HCT116 (cell line): Measurements from ENCODE around the gene F2RL1. TPM values are rescaled to one million over a fixed set of nuclear protein-coding genes. Genes with fewer than 3 reads are reported as not detected.

Source experiments
- ATAC-seq: fragments of 200-7000 bp; cut with Tn5 transposase; 2 replicates; pipeline ENCODE4 v1.9.1; 2020; ENCODE audit warnings: mild to moderate bottlenecking, moderate library complexity
- BruUV-seq: library from RNA; stranded (reverse); fragments of 400-500 nt; replicated peaks from 2 replicates; lab custom pipeline; 2021; lab: Mats Ljungman, UMichigan
- CTCF ChIA-PET: fragments of 300-600 bp; sonication (Branson Sonifier 250); formaldehyde crosslinking; loops from one replicate; lab custom pipeline; 2021; ENCODE audit warnings: antibody characterized with exemption; lab: Charles Lee
- POLR2A ChIA-PET: fragments of 300-600, 350-600 bp; sonication (Branson Sonifier 250); formaldehyde crosslinking; loops from one replicate; lab custom pipeline; 2021; ENCODE audit warnings: antibody characterized with exemption; lab: Charles Lee
- RAD21 ChIA-PET, 2 experiments: fragments of 300-600 bp; sonication (Branson Sonifier 250); formaldehyde crosslinking; loops; one replicate each; lab custom pipeline; 2023; ENCODE audit warnings: low total read pairs in 2 of 2; ENCODE audit not compliant: uncharacterized antibody in 2 of 2, unreplicated experiment in 2 of 2, low non-redundant PET in 1 of 2; lab: Charles Lee
- DNase-seq: peaks from one replicate; pipeline ENCODE4 v3.0.0-alpha.2; 2010; ENCODE audit warnings: low read depth, low spot score
- H2AFZ ChIP-seq: fragments of 200-600 bp; shearing (Covaris generic), sonication (generic); 2 replicates; pipeline ENCODE4 v1.6.1; 2017; ENCODE audit warnings: low read depth, mixed run types, mixed read lengths, antibody characterized with exemption, low read length; ENCODE audit not compliant: poor library complexity, severe bottlenecking
- H3K27ac ChIP-seq: 2 replicates; pipeline ENCODE4 v1.5.1; 2012; ENCODE audit warnings: low read depth, low read length
- H3K27me3 ChIP-seq: fragments of 200-600 bp; sonication (generic); 2 replicates; pipeline ENCODE4 v1.6.1; 2016; ENCODE audit warnings: mixed run types, low read length, mixed read lengths; ENCODE audit not compliant: insufficient read depth
- H3K36me3 ChIP-seq, 2 experiments: fragments of 200-500 bp in 1 of 2; fragments of 200-600 bp in 1 of 2; sonication (Bioruptor generic) in 1 of 2; sonication (generic) in 1 of 2; 2 replicates each; pipeline versions ENCODE4 v1.5.1 to v1.6.1; 2014 to 2016; ENCODE audit warnings: low read length in 2 of 2, inconsistent platforms in 1 of 2, mixed read lengths in 1 of 2, mixed run types in 1 of 2; ENCODE audit not compliant: insufficient read depth in 2 of 2, control insufficient read depth in 1 of 2
- H3K4me1 ChIP-seq, 2 experiments: fragments of 200-600 bp in 1 of 2; sonication (generic) in 1 of 2; 2 replicates each; pipeline versions ENCODE4 v1.5.1 to v1.6.1; 2012 to 2017; ENCODE audit warnings: low read length in 2 of 2, inconsistent platforms in 1 of 2, mild to moderate bottlenecking in 1 of 2, mixed read lengths in 1 of 2, mixed run types in 1 of 2, moderate library complexity in 1 of 2; ENCODE audit not compliant: insufficient read depth in 2 of 2, control insufficient read depth in 1 of 2
- H3K4me2 ChIP-seq: fragments of 200-600 bp; sonication (generic); 2 replicates; pipeline ENCODE4 v1.6.1; 2017; ENCODE audit warnings: mixed run types, low read length, mixed read lengths
- H3K4me3 ChIP-seq, 2 experiments: fragments of 200-600 bp in 1 of 2; sonication (generic) in 1 of 2; replicated peaks in 1 of 2; 2 replicates each; pipeline ENCODE4 v1.5.1; 2011 to 2016; ENCODE audit warnings: low read length in 2 of 2, control low read depth in 1 of 2, low read depth in 1 of 2, mild to moderate bottlenecking in 1 of 2, mixed read lengths in 1 of 2, mixed run types in 1 of 2
- H3K79me2 ChIP-seq: fragments of 200-600 bp; sonication (generic); 2 replicates; pipeline ENCODE4 v1.6.1; 2017; ENCODE audit warnings: mild to moderate bottlenecking, mixed run types, low read length, moderate library complexity, mixed read lengths; ENCODE audit not compliant: insufficient read depth
- H3K9ac ChIP-seq: fragments of 200-600 bp; sonication (generic); 2 replicates; pipeline ENCODE4 v1.6.1; 2016; ENCODE audit warnings: low read length, mixed read lengths
- H3K9me2 ChIP-seq: fragments of 200-600 bp; sonication (generic), shearing (Covaris generic); 2 replicates; pipeline ENCODE4 v1.6.1; 2017; ENCODE audit warnings: mixed run types, mild to moderate bottlenecking, moderate library complexity; ENCODE audit not compliant: insufficient read depth
- H3K9me3 ChIP-seq, 2 experiments: fragments of 200-500 bp in 1 of 2; fragments of 200-600 bp in 1 of 2; sonication (Bioruptor generic) in 1 of 2; sonication (generic) in 1 of 2; 2 replicates each; pipeline ENCODE4 v1.6.1; 2014 to 2017; ENCODE audit warnings: low read length in 2 of 2, mixed read lengths in 2 of 2, inconsistent platforms in 1 of 2, low read depth in 1 of 2, mild to moderate bottlenecking in 1 of 2, mixed run types in 1 of 2, moderate library complexity in 1 of 2; ENCODE audit not compliant: control insufficient read depth in 1 of 2, insufficient read depth in 1 of 2
- H4K20me1 ChIP-seq: fragments of 200-600 bp; sonication (generic), shearing (Covaris generic); 2 replicates; pipeline ENCODE4 v1.6.1; 2017; ENCODE audit warnings: mixed run types, mild to moderate bottlenecking, moderate library complexity; ENCODE audit not compliant: insufficient read depth
- ATF3 ChIP-seq: IDR thresholded peaks from 2 replicates; pipeline ENCODE4 v1.6.1; 2012
- CBX3 ChIP-seq: IDR thresholded peaks from 2 replicates; pipeline ENCODE4 v1.6.1; 2012; ENCODE audit warnings: low read depth
- CEBPB ChIP-seq: IDR thresholded peaks from 2 replicates; pipeline ENCODE4 v1.6.1; 2012; ENCODE audit warnings: low read depth
- EGR1 ChIP-seq: IDR thresholded peaks from 2 replicates; pipeline ENCODE4 v1.6.1; 2012; ENCODE audit warnings: low read depth
- ELF1 ChIP-seq: IDR thresholded peaks from 2 replicates; pipeline ENCODE4 v1.6.1; 2012; ENCODE audit warnings: low read depth, borderline replicate concordance
- EZH2phosphoT487 ChIP-seq: fragments of 200-600 bp; IDR thresholded peaks from 2 replicates; pipeline ENCODE4 v1.6.1; 2018; ENCODE audit warnings: antibody characterized with exemption, borderline replicate concordance
- FOSL1 ChIP-seq: IDR thresholded peaks from 2 replicates; pipeline ENCODE4 v1.6.1; 2012; ENCODE audit warnings: low read depth
- JUND ChIP-seq: IDR thresholded peaks from 2 replicates; pipeline ENCODE4 v1.6.1; 2012
- MAX ChIP-seq: IDR thresholded peaks from 2 replicates; pipeline ENCODE4 v1.6.1; 2012
- POLR2AphosphoS5 ChIP-seq: IDR thresholded peaks from 2 replicates; pipeline ENCODE4 v1.6.1; 2011; ENCODE audit warnings: mild to moderate bottlenecking, low read depth, low read length, moderate library complexity
- SIN3A ChIP-seq: IDR thresholded peaks from 2 replicates; pipeline ENCODE4 v1.6.1; 2012; ENCODE audit warnings: low read depth
- SP1 ChIP-seq: IDR thresholded peaks from 2 replicates; pipeline ENCODE4 v1.6.1; 2012; ENCODE audit warnings: low read depth
- SRF ChIP-seq: IDR thresholded peaks from 2 replicates; pipeline ENCODE4 v1.6.1; 2012; ENCODE audit warnings: low read depth
- YY1 ChIP-seq: IDR thresholded peaks from 2 replicates; pipeline ENCODE4 v1.6.1; 2011; ENCODE audit warnings: low read length, low read depth, moderate library complexity, mild to moderate bottlenecking; ENCODE audit not compliant: insufficient replicate concordance; ENCODE audit errors: extremely low read depth
- ZBTB33 ChIP-seq: IDR thresholded peaks from 2 replicates; pipeline ENCODE4 v1.6.1; 2011; ENCODE audit warnings: mild to moderate bottlenecking, low read length, moderate library complexity; ENCODE audit not compliant: insufficient replicate concordance; ENCODE audit errors: extremely low read depth
- ZFX ChIP-seq: fragments of 450-650 bp; IDR thresholded peaks from 2 replicates; pipeline ENCODE4 v1.6.1; 2017
- intact Hi-C: fragments of 100-400 bp; cut with micrococcal nuclease; formaldehyde crosslinking; loops from 2 replicates; pipeline ENCODE4 v1.10.0; 2022
- total RNA-seq: library from RNA; stranded (reverse); gene quantifications from one replicate; pipeline ENCODE4 v1.2.1, GENCODE V29; 2021; ENCODE audit not compliant: unreplicated experiment

F2RL1 gene
- total RNA-seq, 1 experiment from 2014 or later: 119 TPM

GRCh38 chr5:76807296-76807695 lies 11.5 kb upstream of the F2RL1 start (continued):
- TF ChIP-seq ZFX (no peak), POLR2AphosphoS5 (no peak; the same call in 1 of the 2 replicates), SP1 (peak; percentile 58; the same call in 1 of the 2 replicates), MAX (0 out of 2 replicates have a peak, but pooled peaks have one; percentile 19), YY1 (no peak), SRF (no peak), CBX3 (no peak), JUND (peak; percentile 66), CEBPB (no peak), FOSL1 (peak; percentile 47; the same call in 1 of the 2 replicates), EZH2phosphoT487 (no peak), ATF3 (no peak)
- TF ChIP-seq, all 23 proteins: peak for 6

- DNase-seq (no peak), ATAC-seq (no peak)
- TF ChIP-seq ZFX (peak; percentile 22; the same call in 1 of the 2 replicates), ELF1 (no peak), SIN3A (no peak), EGR1 (no peak), SRF (no peak), ZBTB33 (no peak), CEBPB (no peak), SP1 (no peak)
- H3K27me3 ChIP-seq: no peaks in the 10 kb centered on the region
- ChIA-PET POLR2A (interaction anchor here (2.3 to 5.0 kb wide), 3 partner anchors 9 to 17 kb away, joined by 12 to 68 read pairs (median 28); partner anchors contain the start of gene F2RL1), CTCF (interaction anchor here (1.6 to 2.5 kb wide), 3 partner anchors 9 to 34 kb away, joined by 5 to 10 read pairs (median 6); partner anchors contain the start of gene F2RL1), RAD21 (no interaction called here)
- H3K9me3 ChIP-seq: no peaks in the 10 kb centered on the region
- no peaks in the 10 kb centered on the region for H4K20me1 ChIP-seq
- H3K9me2 ChIP-seq: no peaks in the 10 kb centered on the region
- H3K9ac ChIP-seq: peak overlapping the region; percentile 40
- peaks cover 43 to 79% of the 10 kb centered on the region in 2 experiments for H3K4me1 ChIP-seq
- H3K4me3 ChIP-seq: no peak overlapping the region
- H3K27ac ChIP-seq: no peak overlapping the region; the same call in 1 of the 2 replicates
- peak overlapping the region; percentile 67 for H3K4me2 ChIP-seq
- intact Hi-C loops: no loop called here
- H3K36me3 ChIP-seq: no peaks in the 10 kb centered on the region
- peak overlapping the region; percentile 82 for H2AFZ ChIP-seq
- no peaks in the 10 kb centered on the region for H3K79me2 ChIP-seq
- BruUV-seq: no TSS peak
Measured at GRCh38 chr5:76808141-76808691, 10.6 kb upstream of the F2RL1 start.
